ENCODE results near the gene PRSS36. TPM values are rescaled to one million over a fixed set of nuclear protein-coding genes. Genes with fewer than 3 reads are reported as not detected.

The PRSS36 gene
- total RNA-seq, 1 experiment from 2014 or later = 0.66 TPM

DNA sequence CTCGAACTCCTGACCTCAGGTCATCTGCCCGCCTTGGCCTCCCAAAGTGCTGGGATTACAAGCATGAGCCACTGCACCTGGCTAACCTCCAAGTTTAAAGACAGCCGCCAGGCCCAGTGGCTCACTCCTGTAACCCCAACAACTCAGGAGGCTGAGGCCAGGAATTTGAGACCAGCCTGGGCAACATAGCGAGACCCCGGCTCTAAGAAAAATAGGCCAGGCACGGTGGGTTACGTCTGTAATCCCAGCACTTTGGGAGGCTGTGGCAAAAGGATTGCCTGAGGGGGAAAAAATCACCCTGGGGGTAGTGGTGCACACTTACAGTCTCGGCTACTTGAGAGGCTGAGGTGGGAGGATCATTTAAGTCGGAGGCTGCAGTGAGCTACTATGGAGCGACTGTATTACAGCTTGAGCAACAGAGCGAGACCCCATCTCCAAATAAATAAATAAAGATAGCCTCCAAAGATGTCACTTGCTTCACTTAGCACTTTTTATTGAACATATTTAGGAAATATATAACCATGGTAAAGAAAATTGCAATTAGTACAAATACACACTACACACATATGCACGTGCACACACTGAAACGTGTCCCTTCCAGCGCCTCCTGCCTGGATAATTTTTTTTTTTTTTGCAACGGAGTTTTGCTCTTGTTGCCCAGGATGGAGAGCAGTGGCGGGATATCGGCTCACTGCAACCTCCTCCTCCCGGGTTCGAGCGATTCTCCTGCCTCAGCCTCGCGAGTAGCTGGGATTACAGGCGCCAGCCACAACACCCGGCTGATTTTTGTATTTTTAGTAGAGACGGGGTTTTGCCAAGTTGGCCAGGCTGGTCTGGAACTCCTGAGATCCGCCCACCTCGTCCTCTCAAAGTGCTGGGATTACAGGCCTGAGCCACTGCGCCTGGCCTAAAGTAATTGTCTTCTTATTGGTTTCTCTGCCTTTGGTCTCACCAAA is 43.1 kb downstream of the PRSS36 start:
- no peak overlapping the region for H3K14ac ChIP-seq (ENCODE audit: insufficient read depth, low read length)
- no peak overlapping the region for H3K4ac ChIP-seq (ENCODE audit: low read depth, low read length)
- H3K27ac Mint-ChIP-seq = no peak overlapping the region
- TF ChIP-seq, protein P1, sequence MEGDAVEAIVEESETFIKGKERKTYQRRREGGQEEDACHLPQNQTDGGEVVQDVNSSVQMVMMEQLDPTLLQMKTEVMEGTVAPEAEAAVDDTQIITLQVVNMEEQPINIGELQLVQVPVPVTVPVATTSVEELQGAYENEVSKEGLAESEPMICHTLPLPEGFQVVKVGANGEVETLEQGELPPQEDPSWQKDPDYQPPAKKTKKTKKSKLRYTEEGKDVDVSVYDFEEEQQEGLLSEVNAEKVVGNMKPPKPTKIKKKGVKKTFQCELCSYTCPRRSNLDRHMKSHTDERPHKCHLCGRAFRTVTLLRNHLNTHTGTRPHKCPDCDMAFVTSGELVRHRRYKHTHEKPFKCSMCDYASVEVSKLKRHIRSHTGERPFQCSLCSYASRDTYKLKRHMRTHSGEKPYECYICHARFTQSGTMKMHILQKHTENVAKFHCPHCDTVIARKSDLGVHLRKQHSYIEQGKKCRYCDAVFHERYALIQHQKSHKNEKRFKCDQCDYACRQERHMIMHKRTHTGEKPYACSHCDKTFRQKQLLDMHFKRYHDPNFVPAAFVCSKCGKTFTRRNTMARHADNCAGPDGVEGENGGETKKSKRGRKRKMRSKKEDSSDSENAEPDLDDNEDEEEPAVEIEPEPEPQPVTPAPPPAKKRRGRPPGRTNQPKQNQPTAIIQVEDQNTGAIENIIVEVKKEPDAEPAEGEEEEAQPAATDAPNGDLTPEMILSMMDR (conservative IDR thresholded peaks at IDR 0.05) = no peak
- WGBS (ENCODE audit: extremely low coverage, insufficient read length, low lambda C conversion rate) = no CpG with 5 or more reads among the region's 28 CpGs
- H3K27me3 Mint-ChIP-seq (ENCODE audit: low read depth) = peaks cover 2% of the 10 kb centered on the region
- H4K91ac ChIP-seq (ENCODE audit: insufficient read length, low read depth, low read length) = no peak overlapping the region
- DNase-seq = no peak
- H3K79me1 ChIP-seq (ENCODE audit: insufficient read depth, low read depth, low read length, poor library complexity, severe bottlenecking) = no peaks in the 10 kb centered on the region
- no peak overlapping the region for H4K8ac ChIP-seq (replicated peaks; ENCODE audit: insufficient read length, low read depth, low read length)
- H3K27ac ChIP-seq (ENCODE audit: insufficient read length, low read depth, low read length) = no peak overlapping the region
- no peak overlapping the region for H3K18ac ChIP-seq (ENCODE audit: insufficient read length, low read depth, low read length)
- no peak overlapping the region for H2AK5ac ChIP-seq (ENCODE audit: insufficient read length, low read length)
- H3T11ph ChIP-seq (ENCODE audit: low read length) = no peak overlapping the region
- H3K9ac ChIP-seq (ENCODE audit: extremely low read depth, insufficient read length, low read length) = no peak overlapping the region
- H3K9me3 ChIP-seq (ENCODE audit: control insufficient read depth, low read depth, low read length) = no peaks in the 10 kb centered on the region
- H2AFZ ChIP-seq (ENCODE audit: low read length) = no peak overlapping the region
- H3K79me2 ChIP-seq (ENCODE audit: insufficient read depth, low read length) = no peaks in the 10 kb centered on the region; the same call in 1 of the 2 replicates
- H2BK5ac ChIP-seq (ENCODE audit: insufficient read length, low read length) = no peak overlapping the region
- H3K36me3 Mint-ChIP-seq (ENCODE audit: insufficient read depth in 1 of 3, low read depth in 3 of 3) = peaks cover 16 to 25% (median 22%) of the 10 kb centered on the region in 3 experiments
- no peaks in the 10 kb centered on the region; the same call in 1 of the 2 replicates for H3K27me3 ChIP-seq (ENCODE audit: insufficient read depth, low read length)
- no peak overlapping the region for H2BK20ac ChIP-seq (ENCODE audit: low read depth, low read length, poor library complexity, severe bottlenecking)
- peaks cover 9 to 14% of the 10 kb centered on the region in 2 experiments for H3K4me1 Mint-ChIP-seq
- peaks cover 8% of the 10 kb centered on the region for H3K23me2 ChIP-seq (ENCODE audit: insufficient read length, low read depth, low read length, poor library complexity, severe bottlenecking)
- no peak overlapping the region for H2BK15ac ChIP-seq (ENCODE audit: low read depth, low read length)
- no peaks in the 10 kb centered on the region for H4K20me1 ChIP-seq (ENCODE audit: control insufficient read depth, insufficient read depth, insufficient read length)
- peaks cover 2 to 4% of the 10 kb centered on the region in 2 experiments; a peak in 3 of 5 replicates for H3K9me3 Mint-ChIP-seq
- H3K23ac ChIP-seq (ENCODE audit: insufficient read length, low read depth, low read length) = no peak overlapping the region
- no peak overlapping the region for H2BK120ac ChIP-seq (ENCODE audit: low read depth, low read length, poor library complexity, severe bottlenecking)
- H3K56ac ChIP-seq (ENCODE audit: insufficient read length, low read depth, low read length) = no peak overlapping the region
- no peak overlapping the region for H4K5ac ChIP-seq (ENCODE audit: insufficient read length, low read depth, low read length)
- H3K4me1 ChIP-seq (ENCODE audit: insufficient read depth, low read length) = no peaks in the 10 kb centered on the region
- no peak overlapping the region for H2BK12ac ChIP-seq (ENCODE audit: insufficient read length, low read depth, low read length)
- H3K4me3 Mint-ChIP-seq = peak overlapping the region in 1 of 2 experiments; percentile 85; a peak in 1 of 5 replicates
- no peak overlapping the region for H3K4me2 ChIP-seq (ENCODE audit: insufficient read depth, insufficient read length, low read length)

Measured in H9 (cell line).